Thoracic aorta (tissue), 2 donors: ENCODE data around the gene GPC3. TPM values are rescaled to one million over a fixed set of nuclear protein-coding genes. Genes with fewer than 3 reads are reported as not detected.

Experiments
- ATAC-seq: fragments of 150-250 bp; one replicate; pipeline ENCODE4 v1.8.0; 2017; ENCODE audit warnings: low read depth; ENCODE audit not compliant: insufficient number of reproducible peaks, low FRiP score
- DNase-seq: peaks from one replicate; pipeline ENCODE4 v3.0.0-alpha.2; 2020; ENCODE audit warnings: low spot score
- H3K27ac ChIP-seq, 2 donors: fragments of 200-600 bp; sonication (generic); 1 replicate in 1 of 2; 2 replicates in 1 of 2; pipeline ENCODE4 v1.5.1; 2016; ENCODE audit warnings: mild to moderate bottlenecking in 2 of 2, moderate library complexity in 2 of 2
- H3K27me3 ChIP-seq: fragments of 200-600 bp; sonication (generic); replicated peaks from 2 replicates; pipeline ENCODE4 v1.6.0; 2016; ENCODE audit warnings: mild to moderate bottlenecking; ENCODE audit not compliant: insufficient read depth
- H3K36me3 ChIP-seq: fragments of 200-600 bp; sonication (generic); one replicate; pipeline ENCODE4 v1.5.1; 2016
- H3K4me1 ChIP-seq, 2 donors: fragments of 200-600 bp; sonication (generic); 1 replicate in 1 of 2; 2 replicates in 1 of 2; pipeline versions ENCODE4 v1.5.1 to v1.6.0; 2016; ENCODE audit warnings: low read depth in 2 of 2, mild to moderate bottlenecking in 1 of 2; ENCODE audit not compliant: control insufficient read depth in 1 of 2
- H3K4me3 ChIP-seq: fragments of 200-600 bp; sonication (generic); 2 replicates; pipeline ENCODE4 v1.5.1; 2016; ENCODE audit warnings: mild to moderate bottlenecking
- H3K9me3 ChIP-seq: fragments of 200-600 bp; sonication (generic); 2 replicates; pipeline ENCODE4 v1.5.1; 2016
- CTCF ChIP-seq: fragments of 200-600 bp; sonication (generic); IDR thresholded peaks from one replicate; pipeline ENCODE4 v1.5.1; 2019; ENCODE audit warnings: antibody characterized with exemption
- total RNA-seq, 2 donors: library from RNA; depleted of rRNA; stranded (reverse); fragments of >200 nt; gene quantifications; one replicate each; pipeline versions ENCODE4 v1.1.0 to v1.2.3, GENCODE V29; 2016

GPC3 gene
- total RNA-seq, 2 donors from 2014 or later, result 2.6 to 5.6 TPM

- no peak for ATAC-seq
- no peak for TF ChIP-seq CTCF
- Histone ChIP-seq H3K4me1 (no peaks in the 10 kb centered on the region), H3K9me3 (no peaks in the 10 kb centered on the region), H3K27ac (no peak overlapping the region), H3K36me3 (no peaks in the 10 kb centered on the region), H3K27me3 (no peaks in the 10 kb centered on the region), H3K4me3 (no peak overlapping the region)
- no peak for DNase-seq
Measured at GRCh38 chrX:133749951-133750350, 235.4 kb downstream of the GPC3 start.

GRCh38 chrX:133749370-133749769 lies 236.0 kb downstream of the GPC3 start:
- no peak overlapping the region for H3K27ac ChIP-seq
- no peak for TF ChIP-seq CTCF
- no peaks in the 10 kb centered on the region for H3K9me3 ChIP-seq
- no peak for DNase-seq
- H3K4me1 ChIP-seq, result no peaks in the 10 kb centered on the region
- ATAC-seq, result no peak
- no peaks in the 10 kb centered on the region for H3K36me3 ChIP-seq
- no peak overlapping the region for H3K4me3 ChIP-seq
- no peaks in the 10 kb centered on the region for H3K27me3 ChIP-seq

- H3K9me3 ChIP-seq, result no peaks in the 10 kb centered on the region
- DNase-seq, result no peak
- no peaks in the 10 kb centered on the region for H3K27me3 ChIP-seq
- ATAC-seq, result no peak
- no peak overlapping the region for H3K27ac ChIP-seq
- TF ChIP-seq CTCF, result no peak
- no peak overlapping the region for H3K4me3 ChIP-seq
- no peaks in the 10 kb centered on the region for H3K4me1 ChIP-seq
- no peaks in the 10 kb centered on the region for H3K36me3 ChIP-seq
Measured at GRCh38 chrX:133747196-133747595, 238.2 kb downstream of the GPC3 start.

- H3K27me3 ChIP-seq, result no peaks in the 10 kb centered on the region
- no peaks in the 10 kb centered on the region for H3K9me3 ChIP-seq
- H3K4me1 ChIP-seq, result no peaks in the 10 kb centered on the region
- H3K27ac ChIP-seq, result no peak overlapping the region
- H3K36me3 ChIP-seq, result no peaks in the 10 kb centered on the region
- no peak for ATAC-seq
- TF ChIP-seq CTCF, result no peak
- H3K4me3 ChIP-seq, result no peak overlapping the region
- DNase-seq, result no peak
Measured at GRCh38 chrX:133746593-133746992, 238.8 kb downstream of the GPC3 start.

GRCh38 chrX:133745349-133745748 lies 240.0 kb downstream of the GPC3 start:
- Histone ChIP-seq H3K36me3 (no peaks in the 10 kb centered on the region), H3K4me1 (no peaks in the 10 kb centered on the region), H3K27me3 (no peaks in the 10 kb centered on the region), H3K9me3 (no peaks in the 10 kb centered on the region), H3K27ac (no peak overlapping the region), H3K4me3 (no peak overlapping the region)
- no peak for ATAC-seq
- DNase-seq, result no peak
- no peak for TF ChIP-seq CTCF
